HL-60 (cell line): Measurements from ENCODE around the gene GPR62.
A peak's percentile ranks its signal among the peaks of the same experiment; 100 is the strongest.
"Not testable (repeated sequence)": the region's sequence is repeated elsewhere in the genome, so short reads cannot be mapped to it uniquely, and the experiment has no call there.

Source experiments
- DNase-seq, 2 experiments: peaks; one replicate each; pipeline ENCODE4 v3.0.0-alpha.2; 2010 to 2020; ENCODE audit warnings: low read depth in 1 of 2, low spot score in 1 of 2
- H3K27ac ChIP-seq: fragments of 250-450 bp; sonication (Bioruptor Pico); replicated peaks from 2 replicates; pipeline ENCODE4 v1.5.1; 2020; ENCODE audit warnings: mild to moderate bottlenecking, moderate library complexity
- H3K27me3 ChIP-seq: fragments of 250-450 bp; sonication (Bioruptor Pico); 2 replicates; pipeline ENCODE4 v1.5.1; 2021; ENCODE audit warnings: mild to moderate bottlenecking, moderate library complexity; ENCODE audit not compliant: insufficient read depth, poor library complexity, severe bottlenecking
- H3K4me3 ChIP-seq: replicated peaks from 2 replicates; pipeline ENCODE4 v1.5.1; 2011; ENCODE audit warnings: mild to moderate bottlenecking, control low read depth, low read length; ENCODE audit not compliant: insufficient read depth
- CTCF ChIP-seq: IDR thresholded peaks from one replicate; pipeline ENCODE4 v1.5.1; 2011; ENCODE audit warnings: low read length, control low read depth, inconsistent platforms; ENCODE audit not compliant: insufficient read depth
- GABPA ChIP-seq: IDR thresholded peaks from 2 replicates; pipeline ENCODE4 v1.6.1; 2012; ENCODE audit warnings: low read depth
- POLR2AphosphoS5 ChIP-seq: IDR thresholded peaks from 2 replicates; pipeline ENCODE4 v1.6.1; 2012; ENCODE audit warnings: low read depth
- REST ChIP-seq: IDR thresholded peaks from 2 replicates; pipeline ENCODE4 v1.6.1; 2012; ENCODE audit warnings: low read depth; ENCODE audit not compliant: insufficient replicate concordance
- SPI1 ChIP-seq: IDR thresholded peaks from 2 replicates; pipeline ENCODE4 v1.6.1; 2012; ENCODE audit warnings: low read depth, mild to moderate bottlenecking, borderline replicate concordance

The GPR62 gene

GRCh38 chr3:51987568-51987967 lies 32.4 kb downstream of the GPR62 start:
- DNase-seq: no peak
- Histone ChIP-seq H3K4me3 (no peak overlapping the region), H3K27me3 (no peaks in the 10 kb centered on the region), H3K27ac (no peak overlapping the region)
- TF ChIP-seq REST (no peak), CTCF (no peak), SPI1 (no peak), GABPA (no peak), POLR2AphosphoS5 (no peak)

- TF ChIP-seq SPI1 (no peak), POLR2AphosphoS5 (no peak; the same call in 1 of the 2 replicates), GABPA (no peak), REST (no peak), CTCF (no peak)
- no peaks in the 10 kb centered on the region for H3K27me3 ChIP-seq
- DNase-seq: no peak
- no peak overlapping the region for H3K27ac ChIP-seq
- H3K4me3 ChIP-seq: no peak overlapping the region
These were observed 33.3 kb downstream of the GPR62 start for GRCh38 chr3:51988286-51989146.

- not testable (repeated sequence) for DNase-seq, H3K27me3 ChIP-seq, H3K4me3 ChIP-seq, H3K27ac ChIP-seq
These were observed 35.4 kb downstream of the GPR62 start for GRCh38 chr3:51990501-51990971.

- Histone ChIP-seq H3K27ac (no peak overlapping the region), H3K4me3 (no peak overlapping the region), H3K27me3 (no peaks in the 10 kb centered on the region)
- DNase-seq: no peak
- no peak for TF ChIP-seq GABPA
- no peak for TF ChIP-seq SPI1
- TF ChIP-seq REST: no peak
- TF ChIP-seq CTCF: no peak
- 0 out of 2 replicates have a peak, but pooled peaks have one; percentile 41 for TF ChIP-seq POLR2AphosphoS5
These were observed 37.0 kb downstream of the GPR62 start for GRCh38 chr3:51992017-51992682.

- DNase-seq, H3K4me3 ChIP-seq, H3K27ac ChIP-seq, H3K27me3 ChIP-seq: not testable (repeated sequence)
These were observed 38.5 kb downstream of the GPR62 start for GRCh38 chr3:51993657-51994056.
